ENCODE measurements around the gene PALD1.

Gene PALD1

DNA sequence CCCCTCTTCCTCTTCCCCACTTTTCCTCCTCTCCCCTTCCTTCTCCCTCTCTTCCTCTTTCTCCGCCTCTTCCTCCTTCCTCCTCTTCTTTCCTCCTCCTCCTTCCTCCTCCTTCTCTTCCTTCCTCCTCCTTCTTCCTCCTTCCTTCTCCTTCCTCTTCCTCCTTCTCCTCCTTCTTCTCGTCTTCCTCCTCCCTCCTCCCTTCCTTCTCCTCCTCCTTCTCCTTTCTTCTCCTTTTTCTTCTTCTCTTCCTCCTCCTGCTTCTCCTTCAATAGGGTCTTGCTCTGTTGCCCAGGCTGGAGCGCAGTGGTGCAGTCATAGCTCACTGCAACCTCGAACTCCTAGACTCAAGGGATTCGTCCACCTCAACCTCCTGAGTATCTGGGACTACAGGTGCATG is 56.9 kb downstream of the PALD1 start:
- DNase-seq (ENCODE audit: low spot score): no peak

DNA sequence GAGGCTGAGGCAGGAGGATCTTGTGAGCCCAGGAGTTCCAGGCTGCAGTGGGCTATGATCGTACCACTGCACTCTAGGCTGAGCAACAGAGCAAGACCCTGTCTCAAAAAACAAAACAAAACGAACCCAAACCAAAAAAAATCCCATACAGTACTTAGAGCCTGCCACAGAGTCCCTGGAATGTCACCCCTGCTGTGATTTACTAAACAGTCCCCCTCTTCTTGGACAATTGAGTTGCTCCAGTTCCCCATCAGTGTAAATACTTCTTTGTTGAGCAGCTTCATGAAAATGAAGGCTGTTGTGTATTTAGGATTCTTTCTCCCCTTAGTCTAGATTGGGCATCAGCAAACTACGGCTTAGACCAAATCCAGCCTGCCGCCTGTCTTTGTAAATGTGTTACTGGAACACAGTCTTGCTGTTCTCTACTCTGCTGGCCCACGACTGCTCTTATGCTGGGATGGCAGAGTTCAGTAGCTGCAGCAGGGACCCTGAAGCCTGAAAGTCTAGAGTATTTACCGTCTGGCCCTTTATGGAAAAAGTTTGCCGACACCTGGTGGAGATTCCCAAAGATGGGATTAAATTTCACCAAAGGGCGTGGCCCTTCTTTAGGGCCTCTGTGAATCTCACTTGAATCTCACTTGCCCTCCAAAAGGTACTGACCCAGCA is 57.8 kb downstream of the PALD1 start:
- DNase-seq (ENCODE audit: low spot score): no peak

DNA sequence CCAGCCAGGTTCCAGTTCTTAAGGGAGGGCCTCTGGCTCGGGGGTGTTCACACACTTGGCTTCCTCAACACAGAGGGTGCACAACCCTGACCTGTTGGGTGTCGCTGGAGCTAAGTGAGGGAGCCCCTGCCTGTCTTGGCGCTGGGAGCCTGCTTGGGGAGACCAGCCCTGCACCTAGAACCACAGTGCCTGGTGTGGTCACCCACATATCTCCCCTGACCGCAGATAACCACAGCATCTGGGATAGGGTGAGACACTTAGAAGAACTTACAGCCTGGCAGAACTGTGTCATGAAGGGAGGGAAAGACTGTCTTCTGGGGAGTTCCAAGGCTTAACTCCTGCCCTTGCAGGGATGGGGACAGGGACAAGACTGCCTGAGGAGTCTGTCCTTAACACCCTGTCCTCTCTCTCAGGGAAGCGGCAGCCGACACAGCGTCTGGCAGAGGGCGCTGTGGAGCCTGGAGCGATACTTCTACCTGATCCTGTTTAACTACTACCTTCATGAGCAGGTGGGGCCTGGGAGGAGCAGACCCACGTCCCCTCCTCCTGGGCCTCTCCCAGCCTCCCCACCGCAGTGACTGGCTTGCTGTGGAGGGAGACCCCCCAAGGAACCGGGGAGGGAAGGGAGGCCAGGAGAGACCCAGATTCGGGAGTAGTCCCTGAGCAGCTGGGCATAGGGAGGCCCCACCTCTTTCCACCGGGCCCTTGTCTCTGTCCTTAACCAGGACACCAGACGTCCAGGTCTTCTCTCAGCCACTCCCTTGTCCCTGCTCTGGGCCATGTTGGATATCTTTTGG is 59.0 kb downstream of the PALD1 start:
- DNase-seq (ENCODE audit: low spot score): no peak

DNA sequence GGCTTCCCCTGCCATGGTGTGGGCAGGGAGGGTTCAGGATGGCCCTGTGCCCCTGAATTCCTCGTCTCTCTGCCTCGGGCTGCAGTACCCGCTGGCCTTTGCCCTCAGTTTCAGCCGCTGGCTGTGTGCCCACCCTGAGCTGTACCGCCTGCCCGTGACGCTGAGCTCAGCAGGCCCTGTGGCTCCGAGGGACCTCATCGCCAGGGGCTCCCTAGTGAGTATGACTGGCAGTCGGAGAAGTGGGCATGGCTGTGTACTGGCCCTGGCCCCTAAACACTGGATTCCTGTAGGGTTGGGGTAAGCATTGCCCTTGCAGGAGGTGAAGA is 59.6 kb downstream of the PALD1 start:
- DNase-seq (ENCODE audit: low spot score): no peak

DNA sequence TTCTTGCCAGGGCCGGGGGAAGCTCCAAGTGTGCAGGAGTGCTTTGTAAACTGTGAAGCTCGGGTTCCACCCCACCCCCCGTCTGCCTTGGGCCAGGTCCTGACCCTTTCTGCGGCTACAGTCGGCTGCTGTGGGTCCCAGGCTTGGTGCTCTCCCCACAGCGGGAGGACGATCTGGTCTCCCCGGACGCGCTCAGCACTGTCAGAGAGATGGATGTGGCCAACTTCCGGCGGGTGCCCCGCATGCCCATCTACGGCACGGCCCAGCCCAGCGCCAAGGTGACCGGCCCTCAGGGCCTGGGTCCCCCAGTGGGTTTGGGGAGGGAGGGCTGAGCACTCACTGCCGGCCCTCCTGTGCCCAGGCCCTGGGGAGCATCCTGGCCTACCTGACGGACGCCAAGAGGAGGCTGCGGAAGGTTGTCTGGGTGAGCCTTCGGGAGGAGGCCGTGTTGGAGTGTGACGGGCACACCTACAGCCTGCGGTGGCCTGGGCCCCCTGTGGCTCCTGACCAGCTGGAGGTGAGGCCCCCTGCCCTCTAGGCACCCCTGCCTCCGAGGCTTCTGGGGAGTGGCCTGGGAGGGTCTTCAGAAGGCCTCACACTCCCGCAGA is 60.3 kb downstream of the PALD1 start:
- DNase-seq (ENCODE audit: low spot score): no peak

DNA sequence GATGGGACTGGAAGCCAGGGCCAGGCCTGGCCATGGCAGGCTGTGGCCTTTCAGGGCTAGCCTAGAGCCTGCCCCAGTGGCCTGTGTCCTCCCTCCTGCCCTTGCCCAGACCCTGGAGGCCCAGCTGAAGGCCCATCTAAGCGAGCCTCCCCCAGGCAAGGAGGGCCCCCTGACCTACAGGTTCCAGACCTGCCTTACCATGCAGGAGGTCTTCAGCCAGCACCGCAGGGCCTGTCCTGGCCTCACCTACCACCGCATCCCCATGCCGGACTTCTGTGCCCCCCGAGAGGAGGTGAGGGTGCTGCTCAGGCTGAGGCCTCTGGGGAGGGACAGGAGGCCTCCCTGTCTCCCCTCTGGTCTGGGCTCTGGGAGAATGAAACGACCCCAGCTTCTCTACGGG is 60.9 kb downstream of the PALD1 start:
- no peak for DNase-seq (ENCODE audit: low spot score)

DNA sequence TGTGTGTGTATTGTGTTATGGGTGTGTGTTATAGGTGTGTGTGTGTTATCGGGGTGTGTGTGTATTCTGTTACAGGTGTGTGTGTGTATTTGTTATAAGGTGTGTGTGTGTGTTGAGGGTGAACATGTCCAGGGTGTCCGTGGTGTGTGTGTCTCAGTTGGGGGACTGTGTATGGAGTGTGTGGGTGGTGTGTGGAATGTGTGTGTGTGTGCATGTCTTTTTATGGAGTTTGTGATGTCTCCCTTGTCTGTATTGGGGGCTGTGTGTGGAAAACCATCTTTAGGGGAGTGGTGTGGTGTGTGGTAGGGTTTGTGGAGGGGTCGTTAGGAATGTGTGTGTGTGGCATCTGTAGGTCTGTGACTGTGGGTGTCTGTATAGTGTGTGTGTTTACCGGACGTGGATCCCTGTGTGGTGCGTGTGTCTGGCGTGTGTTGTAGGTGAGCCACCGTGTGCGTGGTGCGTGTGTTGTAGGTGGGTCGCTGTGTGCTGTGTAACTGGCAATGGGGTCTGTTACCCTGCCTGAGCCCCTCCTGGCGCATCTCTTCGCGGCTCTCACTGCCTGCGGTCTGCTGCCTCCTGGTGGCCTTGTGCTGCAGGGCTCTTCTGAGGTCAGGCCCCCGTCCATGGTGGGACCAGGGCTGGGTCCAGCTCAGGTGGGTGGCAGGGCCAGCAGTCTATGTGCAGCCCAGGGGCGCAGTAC is 61.7 kb downstream of the PALD1 start:
- DNase-seq (ENCODE audit: low spot score): no peak

DNA sequence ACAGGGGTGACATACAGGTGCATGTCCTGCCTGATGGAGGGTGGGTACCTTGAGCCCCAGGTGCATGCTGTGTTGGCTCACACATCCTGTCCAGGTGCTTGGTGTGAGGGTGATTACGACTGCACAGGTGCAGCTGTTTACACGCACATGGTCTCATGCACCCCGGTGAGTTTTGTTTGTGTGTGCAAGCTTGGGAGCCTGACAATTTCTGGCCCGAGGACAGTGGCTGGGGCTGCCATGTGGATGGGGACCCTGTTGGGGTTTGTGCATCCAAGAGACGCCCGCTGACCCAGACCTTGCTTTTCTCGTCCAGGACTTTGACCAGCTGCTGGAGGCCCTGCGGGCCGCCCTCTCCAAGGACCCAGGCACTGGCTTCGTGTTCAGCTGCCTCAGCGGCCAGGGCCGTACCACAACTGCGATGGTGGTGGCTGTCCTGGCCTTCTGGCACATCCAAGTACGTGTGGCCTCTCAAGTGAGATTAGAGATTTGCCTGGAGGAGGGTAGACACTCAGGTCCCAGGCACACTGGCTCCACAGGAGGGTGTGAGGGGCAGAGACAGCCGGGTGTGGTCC is 62.3 kb downstream of the PALD1 start:
- DNase-seq (ENCODE audit: low spot score): no peak

DNA sequence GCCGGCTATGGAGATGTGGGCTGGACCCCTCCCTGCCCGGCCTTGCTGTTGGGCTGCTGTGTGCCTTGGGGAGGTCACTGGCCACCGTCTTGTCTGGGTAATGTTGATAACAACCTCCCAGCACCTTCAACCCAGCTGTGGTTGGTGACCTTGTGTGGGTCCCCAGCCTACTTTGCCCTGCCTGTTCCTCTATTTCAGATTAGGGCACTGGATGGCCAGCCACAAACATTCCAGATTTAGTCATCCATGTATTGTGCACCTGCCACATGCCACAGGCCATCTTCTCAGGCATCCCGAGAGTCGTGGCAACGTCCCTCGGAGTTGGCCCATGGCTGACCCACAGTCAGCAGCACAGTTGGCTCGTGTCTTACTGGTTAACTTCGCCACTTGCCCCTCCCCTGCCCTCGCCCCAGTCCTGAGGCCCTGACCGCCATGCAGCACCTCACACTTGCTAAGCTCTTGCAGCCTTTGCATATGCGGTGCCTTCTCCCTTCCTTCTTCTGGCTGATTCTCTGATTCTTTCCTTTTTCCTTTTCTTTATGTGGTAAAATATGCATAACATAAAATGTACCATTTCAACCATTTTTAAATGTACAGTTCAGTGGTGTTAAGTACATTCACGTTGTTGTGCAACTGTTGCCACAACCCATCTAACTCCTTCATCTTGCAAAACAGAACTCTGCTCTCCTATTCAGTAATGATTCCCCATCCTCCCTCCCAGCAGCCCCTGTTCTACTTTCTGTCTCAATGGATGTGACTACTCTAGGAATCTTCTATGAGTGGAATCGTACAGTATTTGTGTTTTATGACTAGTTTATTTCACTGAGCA is 63.4 kb downstream of the PALD1 start:
- no peak for DNase-seq (ENCODE audit: low spot score)

DNA sequence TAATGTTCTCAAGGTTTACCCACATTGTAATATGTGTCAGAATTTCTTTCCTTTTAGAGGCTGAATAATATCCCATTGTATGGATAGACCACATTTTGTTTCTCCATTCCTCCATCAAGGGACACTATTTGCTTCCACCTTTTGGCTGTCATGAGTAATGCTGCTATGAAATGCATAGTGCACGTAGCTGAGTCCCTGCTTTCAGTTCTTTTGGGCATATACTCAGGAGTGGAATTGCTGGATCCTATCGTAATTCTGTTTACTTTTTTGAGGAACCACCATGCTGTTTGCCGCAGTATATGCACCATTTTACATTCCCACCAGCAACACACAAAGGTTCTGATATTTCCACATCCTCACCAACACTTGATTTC is 64.0 kb downstream of the PALD1 start:
- DNase-seq (ENCODE audit: low spot score): no peak

DNA sequence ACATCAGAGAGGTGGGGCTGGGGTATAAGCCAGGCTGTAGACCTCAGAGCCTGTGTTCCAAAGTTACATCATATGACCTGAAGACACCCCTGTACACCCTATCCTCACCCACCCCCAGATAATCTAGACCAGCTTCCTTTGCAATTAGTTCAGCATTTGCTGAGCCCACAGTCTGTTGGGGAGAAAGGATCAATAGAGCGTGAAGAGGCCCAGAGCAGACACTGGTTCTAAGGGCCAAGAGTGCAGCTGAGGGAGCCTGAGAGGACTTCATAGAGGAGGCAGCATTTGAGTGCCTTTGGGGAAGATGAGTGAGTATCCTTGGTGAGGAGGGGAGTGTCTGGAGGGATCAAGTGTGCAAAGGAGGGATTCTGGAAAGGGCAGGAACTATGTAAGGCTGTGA is 65.3 kb downstream of the PALD1 start:
- no peak for DNase-seq (ENCODE audit: low spot score)

DNA sequence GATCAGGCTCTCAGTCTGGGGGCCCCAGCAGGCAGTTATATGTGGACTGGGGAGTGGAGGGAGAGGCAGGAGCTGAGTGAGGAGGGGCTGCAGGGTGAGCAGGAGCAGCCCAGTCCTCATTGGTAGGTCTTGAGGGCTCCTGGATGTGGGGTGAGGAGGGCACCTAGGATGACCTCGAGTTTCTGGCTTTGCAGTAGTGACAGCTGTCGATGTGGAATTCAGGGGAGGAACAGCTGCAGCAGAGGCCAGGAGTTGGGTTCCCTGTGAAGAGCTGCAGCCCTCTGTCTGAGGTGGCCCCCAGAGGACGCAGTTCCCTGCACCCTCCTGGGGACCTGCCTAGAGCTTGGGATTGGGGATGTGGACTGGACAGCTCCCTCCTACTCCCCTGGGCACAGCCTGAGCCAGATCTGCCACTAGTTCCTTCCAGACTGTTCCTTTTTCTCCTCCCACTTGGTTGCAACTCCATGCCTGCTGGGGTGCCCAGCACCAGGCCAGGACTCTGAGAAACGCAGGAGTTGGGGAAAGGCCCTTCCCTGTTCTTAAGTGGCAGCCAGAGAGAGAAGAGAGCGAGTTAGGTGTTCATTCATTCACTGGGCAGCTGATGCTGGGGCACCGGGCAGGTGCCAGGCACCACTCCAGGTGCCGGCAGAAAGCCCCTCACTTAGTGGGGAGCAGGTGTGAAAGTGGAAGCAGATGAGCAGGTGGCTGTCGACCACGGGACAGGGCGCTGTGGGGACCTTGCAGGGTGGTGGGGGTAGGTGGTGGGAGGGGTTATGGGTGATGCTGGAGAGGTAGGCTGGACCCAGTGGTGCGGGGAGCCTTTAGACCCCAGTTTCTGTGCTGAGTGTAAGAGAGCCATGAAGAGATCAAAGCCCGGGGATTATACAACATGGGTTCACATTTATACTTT is 66.1 kb downstream of the PALD1 start:
- DNase-seq (ENCODE audit: low spot score): no peak

DNA sequence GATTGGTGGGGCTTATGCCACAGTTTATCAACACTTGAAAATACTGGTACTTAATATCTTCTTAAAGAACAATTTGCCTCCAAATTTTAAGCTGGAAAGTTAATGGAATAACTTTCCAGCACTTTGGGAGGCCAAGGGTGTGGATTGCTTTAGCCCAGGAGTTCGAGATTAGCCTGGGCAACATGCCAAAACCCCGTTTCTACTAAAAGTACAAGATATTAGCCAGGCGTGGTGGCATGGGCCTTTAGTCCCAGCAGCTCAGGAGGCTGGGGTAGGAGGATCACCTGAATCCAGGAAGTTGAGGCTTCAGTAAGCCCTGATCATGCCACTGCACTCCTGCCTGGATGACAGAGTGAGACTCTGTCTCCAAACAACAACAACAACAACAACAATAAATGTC is 68.0 kb downstream of the PALD1 start:
- no peak for DNase-seq (ENCODE audit: low spot score)

DNA sequence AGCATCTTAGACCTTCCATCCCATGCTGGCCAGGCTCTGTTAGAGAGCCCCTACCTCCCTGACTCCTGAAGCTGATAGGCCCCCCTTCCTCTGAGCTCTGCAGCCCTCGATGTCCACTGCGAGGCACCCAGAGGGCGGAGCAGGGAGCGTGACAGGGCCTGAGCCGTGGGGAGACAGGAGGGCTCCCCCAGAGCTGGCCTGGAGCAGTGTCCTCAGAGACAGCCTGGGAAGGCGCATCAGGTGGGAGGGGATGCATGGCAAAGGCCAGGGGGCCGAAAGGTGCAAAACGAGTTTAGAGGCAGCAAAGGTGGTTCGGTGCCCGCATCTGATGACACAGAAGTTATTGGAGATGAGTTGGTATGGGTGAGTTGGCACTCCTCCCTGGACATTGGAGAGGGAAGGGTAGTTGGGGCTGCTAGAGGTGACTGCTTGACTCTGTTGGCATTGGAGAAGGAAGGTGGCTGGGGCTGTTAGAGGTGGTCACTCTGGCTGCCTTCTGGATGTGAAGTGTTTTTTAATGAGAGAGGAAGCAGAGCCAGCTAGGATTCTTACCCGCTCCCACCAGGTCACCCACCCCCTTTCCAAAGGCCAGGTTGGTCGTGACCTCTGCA is 70.9 kb downstream of the PALD1 start:
- no peak for DNase-seq (ENCODE audit: low spot score)

DNA sequence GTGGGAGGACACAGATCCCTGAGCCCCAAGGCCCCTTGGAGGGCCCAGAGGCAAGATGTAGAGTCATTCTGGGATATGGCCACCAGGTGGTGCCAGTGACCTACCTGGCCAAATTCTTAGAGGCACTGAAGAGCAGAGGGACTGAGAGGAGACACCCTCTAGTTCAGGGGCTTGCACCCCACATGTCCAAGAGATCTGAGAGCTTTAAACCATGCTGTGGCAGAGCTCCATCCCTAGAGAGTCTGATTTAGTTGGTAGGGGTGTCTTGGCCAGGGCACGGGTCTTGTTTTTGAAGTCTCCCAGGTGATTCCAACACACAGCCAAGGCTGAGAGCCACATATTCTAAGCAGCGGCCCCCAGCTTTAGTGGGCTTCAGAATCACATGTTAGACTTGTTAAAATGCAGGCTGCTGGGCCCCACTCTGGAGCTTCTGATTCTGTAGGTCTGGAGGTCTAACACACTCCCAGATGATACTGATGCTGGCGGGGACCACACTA is 71.4 kb downstream of the PALD1 start:
- DNase-seq (ENCODE audit: low spot score): peak; percentile 74

DNA sequence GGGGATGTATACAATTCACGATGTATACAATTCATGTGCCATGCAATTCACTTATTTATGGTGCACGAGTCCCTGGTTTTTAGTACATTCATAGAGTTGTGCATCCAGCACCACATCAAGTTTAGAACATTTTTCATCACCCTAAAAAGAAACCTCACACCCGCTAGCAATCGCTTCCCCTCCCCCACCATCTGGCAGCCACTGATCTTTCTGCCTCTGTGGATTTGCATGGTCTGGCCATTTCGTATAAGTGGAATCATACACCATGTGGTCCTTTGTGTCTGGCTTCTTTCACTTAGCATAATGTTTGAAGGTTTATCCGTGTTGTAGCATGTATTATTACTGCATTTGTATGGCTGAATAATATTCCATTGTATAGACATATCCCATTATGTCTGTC is 71.9 kb downstream of the PALD1 start:
- DNase-seq (ENCODE audit: low spot score): no peak

DNA sequence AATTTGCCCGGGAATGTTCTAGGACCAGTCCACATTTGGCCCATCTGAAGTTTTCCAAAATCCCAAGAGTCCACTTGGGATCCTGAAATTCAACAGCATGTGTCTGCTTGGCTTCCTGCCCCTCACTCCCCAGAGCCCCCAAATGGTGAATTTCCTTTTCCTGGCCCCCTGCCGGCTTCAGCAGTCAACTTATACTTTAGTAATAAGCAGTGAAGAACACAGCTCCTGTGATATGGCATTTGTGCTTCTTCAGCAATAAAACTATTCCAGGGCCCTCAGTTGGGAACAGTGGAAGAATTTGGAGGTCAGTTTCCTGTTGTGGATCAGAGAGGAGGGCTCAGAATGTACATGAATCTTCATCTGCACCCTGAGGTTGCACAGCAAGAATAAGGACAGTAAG is 72.9 kb downstream of the PALD1 start:
- DNase-seq (ENCODE audit: low spot score): no peak

DNA sequence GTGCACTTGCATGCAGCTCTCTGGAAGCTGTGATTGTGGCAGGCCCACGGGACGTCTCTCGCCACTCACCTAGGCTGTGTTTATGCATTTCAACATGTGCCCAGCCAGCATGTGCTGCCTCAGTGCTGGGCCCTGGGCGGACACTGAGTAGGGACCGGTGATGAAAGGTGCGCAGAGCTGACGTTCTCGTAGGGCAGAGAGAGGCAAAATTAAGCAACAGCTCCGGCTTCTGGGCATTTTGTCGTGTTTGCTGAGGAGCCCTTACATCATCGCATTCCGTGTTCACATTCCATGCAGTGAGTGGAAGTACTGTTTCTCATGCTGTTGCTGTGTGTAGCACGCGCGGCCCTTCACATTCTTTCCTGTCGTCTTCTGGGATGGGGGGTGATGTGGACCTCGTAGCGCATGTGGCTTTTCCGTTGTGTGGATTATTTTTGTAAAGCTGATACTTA is 73.4 kb downstream of the PALD1 start:
- no peak for DNase-seq (ENCODE audit: low spot score)

DNA sequence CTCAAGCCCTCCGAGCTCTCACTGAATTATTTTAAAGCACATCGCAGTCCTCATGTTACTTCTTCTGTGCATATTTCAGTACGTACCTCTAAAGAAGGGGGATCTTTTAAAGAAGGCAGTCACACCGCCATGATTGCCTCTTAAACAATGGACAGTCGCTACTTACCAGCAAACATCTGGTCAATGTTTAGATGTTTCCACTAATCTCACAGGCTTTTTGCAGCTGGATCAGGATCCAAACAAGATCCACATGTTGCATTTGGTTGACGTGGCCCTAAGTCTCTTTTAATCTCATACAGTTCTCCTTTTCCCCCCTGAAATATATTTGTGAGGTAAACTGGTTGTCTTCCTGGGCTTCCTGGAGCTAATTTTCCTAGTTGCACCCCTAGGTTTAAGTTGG is 74.0 kb downstream of the PALD1 start:
- no peak for DNase-seq (ENCODE audit: low spot score)

DNA sequence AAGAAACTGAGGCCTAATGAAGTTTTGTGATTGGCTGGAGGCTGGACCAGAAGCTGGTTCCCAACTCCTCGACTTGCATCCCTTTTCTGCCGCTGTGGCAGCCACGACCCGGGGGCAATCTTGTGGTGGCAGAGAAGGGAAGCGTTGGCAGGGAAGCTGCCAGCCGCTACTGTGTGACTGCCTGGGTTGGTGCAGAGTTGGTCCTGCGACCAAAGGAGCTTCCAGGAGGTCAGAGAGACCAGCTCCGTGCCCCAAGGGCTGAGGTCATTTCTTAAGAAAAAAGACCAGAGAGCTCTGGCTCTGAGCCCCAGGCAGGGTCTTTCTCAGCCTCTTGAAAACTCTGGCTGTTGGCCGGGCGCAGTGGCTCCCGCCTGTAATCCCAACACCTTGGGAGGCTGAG is 76.8 kb downstream of the PALD1 start:
- DNase-seq (ENCODE audit: low spot score): no peak

Data from Ammon's horn (tissue), 1 donor.